ENCODE measurements around the gene REPS2. TPM values are rescaled to one million over a fixed set of nuclear protein-coding genes. Genes with fewer than 3 reads are reported as not detected.
A peak's percentile ranks its signal among the peaks of the same experiment; 100 is the strongest.

Gene REPS2
- total RNA-seq, 2 donors from 2014 or later = 15.8 to 19.7 TPM

GRCh38 chrX:17052793-17053192 is 106.3 kb downstream of the REPS2 start:
- TF ChIP-seq CTCF (IDR thresholded peaks at IDR 0.05) = no peak
- TF ChIP-seq POLR2A (IDR thresholded peaks at IDR 0.05) = no peak
- Histone ChIP-seq H3K4me1 (peaks cover 5% of the 10 kb centered on the region), H3K27ac (no peak overlapping the region), H3K36me3 (replicated peaks in 1 of 2; ENCODE audit: insufficient read depth in 1 of 2, low read depth in 2 of 2) (no peaks in the 10 kb centered on the region), H3K9me3 (no peaks in the 10 kb centered on the region), H3K4me3 (no peak overlapping the region), H3K27me3 (no peaks in the 10 kb centered on the region)
- 31 to 65% methylated on average over 2 of the region's 2 CpGs for WGBS, 2 donors
- ATAC-seq (no peak), DNase-seq (peak in 2 of 4 donors; percentile 29 to 56)
- intact Hi-C loops (cut with DNase I) = no loop called here

- Histone ChIP-seq H3K4me1 (peaks cover 5% of the 10 kb centered on the region), H3K9me3 (no peaks in the 10 kb centered on the region), H3K27me3 (no peaks in the 10 kb centered on the region), H3K4me3 (no peak overlapping the region), H3K27ac (no peak overlapping the region), H3K36me3 (replicated peaks in 1 of 2; ENCODE audit: insufficient read depth in 1 of 2, low read depth in 2 of 2) (no peaks in the 10 kb centered on the region)
- ATAC-seq (no peak), DNase-seq (no peak)
- WGBS, 2 donors = 46 to 66% methylated on average over 5 of the region's 5 CpGs
- no peak for TF ChIP-seq POLR2A (IDR thresholded peaks at IDR 0.05)
- TF ChIP-seq CTCF (IDR thresholded peaks at IDR 0.05) = no peak
- intact Hi-C loops (cut with DNase I) = no loop called here
These were observed 107.0 kb downstream of the REPS2 start for GRCh38 chrX:17053502-17053901.

GRCh38 chrX:17056868-17057608 is 110.6 kb downstream of the REPS2 start:
- WGBS, 2 donors = 85 to 88% methylated on average over 2 of the region's 2 CpGs
- intact Hi-C loops (cut with DNase I) = no loop called here

GRCh38 chrX:17062065-17062464 is 115.6 kb downstream of the REPS2 start:
- no peaks in the 10 kb centered on the region for H3K9me3 ChIP-seq
- no peak overlapping the region for H3K4me3 ChIP-seq
- H3K27me3 ChIP-seq = no peaks in the 10 kb centered on the region
- H3K27ac ChIP-seq = no peak overlapping the region
- no peaks in the 10 kb centered on the region for H3K36me3 ChIP-seq (replicated peaks in 1 of 2; ENCODE audit: insufficient read depth in 1 of 2, low read depth in 2 of 2)
- no peak for TF ChIP-seq CTCF (IDR thresholded peaks at IDR 0.05)
- TF ChIP-seq POLR2A (IDR thresholded peaks at IDR 0.05) = no peak
- DNase-seq = no peak
- intact Hi-C loops (cut with DNase I) = no loop called here
- H3K4me1 ChIP-seq = no peaks in the 10 kb centered on the region
- ATAC-seq = no peak

More at GRCh38 chrX:17056868-17057608, 110.6 kb downstream of the REPS2 start:
- H3K36me3 ChIP-seq (replicated peaks in 1 of 2; ENCODE audit: insufficient read depth in 1 of 2, low read depth in 2 of 2) = no peaks in the 10 kb centered on the region
- DNase-seq (no peak), ATAC-seq (no peak)
- TF ChIP-seq POLR2A (IDR thresholded peaks at IDR 0.05) (no peak), CTCF (IDR thresholded peaks at IDR 0.05) (no peak)
- no peak overlapping the region for H3K4me3 ChIP-seq
- no peaks in the 10 kb centered on the region for H3K27me3 ChIP-seq
- peaks cover 5% of the 10 kb centered on the region for H3K4me1 ChIP-seq
- no peaks in the 10 kb centered on the region for H3K9me3 ChIP-seq
- no peak overlapping the region for H3K27ac ChIP-seq

GRCh38 chrX:17065100-17065499 is 118.6 kb downstream of the REPS2 start:
- Histone ChIP-seq H3K9me3 (no peaks in the 10 kb centered on the region), H3K4me1 (no peaks in the 10 kb centered on the region), H3K36me3 (replicated peaks in 1 of 2; ENCODE audit: insufficient read depth in 1 of 2, low read depth in 2 of 2) (no peaks in the 10 kb centered on the region), H3K27me3 (no peaks in the 10 kb centered on the region), H3K27ac (no peak overlapping the region), H3K4me3 (no peak overlapping the region)
- intact Hi-C loops (cut with DNase I) = no loop called here
- no peak for TF ChIP-seq POLR2A (IDR thresholded peaks at IDR 0.05)
- TF ChIP-seq CTCF (IDR thresholded peaks at IDR 0.05) = no peak
- ATAC-seq (no peak), DNase-seq (no peak)
- 88 to 90% methylated on average over 5 of the region's 5 CpGs for WGBS, 2 donors

Measured in body of pancreas (tissue), 4 donors.